ENCODE measurements around the gene TXLNA.

The TXLNA gene

GRCh38 chr1:32200226-32201010, 20.9 kb downstream of the TXLNA start, which contains the start of gene CCDC28B:
Gene CCDC28B (plus strand): TSS chr1:32200595. CDS start chr1:32201936, 1,341 bp downstream.
- peak within 1 kb of the TSS; percentile 69 for H3K4me3 ChIP-seq (ENCODE audit: low read depth, low read length)
- TF ChIP-seq CTCF (IDR thresholded peaks at IDR 0.05; ENCODE audit: control insufficient read depth, extremely low read depth, insufficient read depth) = no peak
- no peak for DNase-seq (ENCODE audit: low read depth)

- TF ChIP-seq CTCF (IDR thresholded peaks at IDR 0.05; ENCODE audit: control insufficient read depth, extremely low read depth, insufficient read depth) = no peak
- no peak for DNase-seq (ENCODE audit: low read depth)
- peak overlapping the region; percentile 69 for H3K4me3 ChIP-seq (ENCODE audit: low read depth, low read length)
Observed at GRCh38 chr1:32201011-32201855, 21.8 kb downstream of the TXLNA start.

GRCh38 chr1:32204943-32205361, 25.5 kb downstream of the TXLNA start:
- H3K4me3 ChIP-seq (ENCODE audit: low read depth, low read length) = peak overlapping the region; percentile 82
- TF ChIP-seq CTCF (IDR thresholded peaks at IDR 0.05; ENCODE audit: control insufficient read depth, extremely low read depth, insufficient read depth) = no peak
- DNase-seq (ENCODE audit: low read depth) = no peak

DNA sequence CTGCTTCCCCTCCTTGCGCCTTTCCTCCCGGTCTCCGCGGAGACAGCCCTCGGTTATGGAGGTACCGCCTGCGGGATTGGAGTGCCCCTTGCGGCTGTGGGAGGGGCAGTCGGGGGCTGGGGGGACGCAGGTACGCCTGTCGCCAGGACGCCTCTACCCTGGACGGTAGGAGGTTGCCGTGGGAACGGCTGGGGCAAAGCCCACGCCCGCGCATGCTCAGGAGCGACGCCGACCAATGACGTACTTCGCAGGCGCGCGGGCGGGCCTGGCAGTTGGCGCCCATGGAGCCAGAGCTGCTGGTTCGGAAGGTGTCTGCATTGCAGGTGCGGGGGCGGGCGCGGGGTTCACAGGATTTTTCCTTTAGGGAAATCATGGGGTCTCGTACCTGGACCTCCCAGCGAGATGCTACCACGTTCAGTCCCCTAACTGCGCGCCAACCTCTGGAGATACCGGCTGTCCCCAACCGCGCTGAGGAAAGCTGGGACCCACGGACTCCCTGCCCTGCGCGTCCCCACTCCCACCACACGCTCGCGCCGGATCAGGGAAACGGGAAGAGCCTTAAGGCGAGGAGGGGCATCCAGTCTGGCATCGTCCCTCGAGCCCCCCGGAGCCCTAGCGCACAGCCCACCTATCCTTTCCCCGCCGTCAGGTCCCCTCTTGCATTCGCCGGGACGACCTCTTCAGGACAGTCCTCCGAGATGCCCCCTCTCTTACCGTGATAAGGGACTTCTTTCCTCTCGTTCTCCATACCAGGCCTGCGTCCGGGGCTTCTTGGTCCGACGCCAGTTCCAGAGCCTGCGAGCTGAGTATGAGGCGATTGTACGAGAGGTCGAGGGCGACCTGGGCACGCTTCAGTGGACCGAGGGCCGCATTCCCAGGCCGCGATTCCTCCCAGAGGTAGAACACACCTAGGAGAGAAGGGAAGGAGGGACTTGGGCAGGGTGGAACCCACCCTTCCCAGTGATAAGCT, 26.2 kb downstream of the TXLNA start, which contains the start of gene IQCC:
Gene IQCC (plus strand): TSS at position 271 of the 970 bp plus-strand sequence. CDS start 11 bp downstream, at position 282.
- TF ChIP-seq CTCF (IDR thresholded peaks at IDR 0.05; ENCODE audit: control insufficient read depth, extremely low read depth, insufficient read depth) = no peak
- H3K4me3 ChIP-seq (ENCODE audit: low read depth, low read length) = peak within 1 kb of the TSS; percentile 82
- no peak for DNase-seq (ENCODE audit: low read depth)

DNA sequence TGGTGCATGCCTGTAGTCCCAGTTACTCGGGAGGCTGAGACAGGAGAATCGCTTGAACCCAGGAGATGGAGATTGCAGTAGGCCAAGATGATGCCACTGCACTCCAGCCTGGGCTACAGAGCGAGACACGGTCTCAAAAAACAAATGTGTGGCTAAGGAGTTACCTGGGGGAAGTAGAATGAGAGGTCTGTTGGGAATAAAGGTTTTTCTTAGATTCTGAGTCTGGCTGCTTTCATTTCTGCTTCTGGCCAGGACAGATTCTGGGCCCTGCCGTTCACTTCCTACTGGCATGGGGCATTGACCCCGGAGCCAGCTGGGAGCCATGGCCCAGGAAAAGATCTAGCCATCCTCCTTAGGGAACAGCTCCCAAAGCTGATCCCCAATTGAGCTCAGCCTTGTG, 29.0 kb downstream of the TXLNA start:
- no peak for DNase-seq (ENCODE audit: low read depth)
- H3K4me3 ChIP-seq (ENCODE audit: low read depth, low read length) = no peak overlapping the region
- no peak for TF ChIP-seq CTCF (IDR thresholded peaks at IDR 0.05; ENCODE audit: control insufficient read depth, extremely low read depth, insufficient read depth)

DNA sequence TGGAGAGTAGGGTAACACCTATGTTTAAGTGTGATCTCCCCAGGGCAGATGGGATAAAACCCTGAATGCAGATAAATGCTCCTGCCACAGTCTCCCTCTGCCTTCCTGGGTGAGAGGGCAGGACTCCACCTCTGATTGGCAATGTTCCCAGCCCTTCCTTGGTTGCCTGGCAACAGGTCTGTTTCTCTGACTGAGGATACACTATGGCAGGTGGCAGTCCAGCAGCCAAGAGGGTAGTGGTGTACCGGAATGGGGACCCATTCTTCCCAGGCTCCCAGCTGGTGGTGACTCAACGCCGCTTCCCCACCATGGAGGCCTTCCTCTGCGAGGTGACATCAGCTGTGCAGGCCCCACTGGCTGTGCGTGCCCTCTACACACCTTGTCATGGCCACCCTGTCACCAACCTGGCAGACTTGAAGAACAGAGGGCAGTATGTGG, 29.4 kb downstream of the TXLNA start, which contains the start of gene DCDC2B:
Gene DCDC2B (plus strand): TSS at position 199 of the 438 bp plus-strand sequence. CDS start 5 bp downstream, at position 204.
- TF ChIP-seq CTCF (IDR thresholded peaks at IDR 0.05; ENCODE audit: control insufficient read depth, extremely low read depth, insufficient read depth) = no peak
- H3K4me3 ChIP-seq (ENCODE audit: low read depth, low read length) = no peak within 1 kb of the TSS
- peak; percentile 69 for DNase-seq (ENCODE audit: low read depth)
